Trophoblast cell (in vitro differentiated cells and primary cell): ENCODE measurements around the gene C20orf204.

Experiments
- DNase-seq, 2 donors: peaks; one replicate each; pipeline ENCODE4 v3.0.0-alpha.2; 2016
- H2AFZ ChIP-seq: 2 replicates; pipeline ENCODE4 v1.6.1; 2013; ENCODE audit warnings: low read length, moderate library complexity, mild to moderate bottlenecking; ENCODE audit not compliant: insufficient read depth, poor library complexity
- H2AK5ac ChIP-seq: 2 replicates; pipeline ENCODE4 v1.6.1; 2013; ENCODE audit warnings: mild to moderate bottlenecking, low read length
- H2BK120ac ChIP-seq: 2 replicates; pipeline ENCODE4 v1.6.1; 2013; ENCODE audit warnings: low read length, mild to moderate bottlenecking, moderate library complexity; ENCODE audit not compliant: insufficient read depth, poor library complexity
- H2BK12ac ChIP-seq: 2 replicates; pipeline ENCODE4 v1.6.1; 2013; ENCODE audit warnings: mild to moderate bottlenecking, low read length, moderate library complexity
- H2BK5ac ChIP-seq: 2 replicates; pipeline ENCODE4 v1.6.1; 2013; ENCODE audit warnings: low read length, low read depth, moderate library complexity, mild to moderate bottlenecking; ENCODE audit not compliant: poor library complexity
- H3K14ac ChIP-seq: 2 replicates; pipeline ENCODE4 v1.6.1; 2013; ENCODE audit warnings: mild to moderate bottlenecking, low read length
- H3K18ac ChIP-seq: 2 replicates; pipeline ENCODE4 v1.6.1; 2013; ENCODE audit warnings: mild to moderate bottlenecking, low read length
- H3K23ac ChIP-seq: 2 replicates; pipeline ENCODE4 v1.6.1; 2013; ENCODE audit warnings: low read length
- H3K27ac ChIP-seq: 2 replicates; pipeline ENCODE4 v1.5.1; 2013; ENCODE audit warnings: low read depth, mild to moderate bottlenecking, inconsistent platforms, low read length, moderate library complexity
- H3K27me3 ChIP-seq: 2 replicates; pipeline ENCODE4 v1.6.1; 2013; ENCODE audit warnings: inconsistent platforms, mild to moderate bottlenecking, low read length, moderate library complexity; ENCODE audit not compliant: insufficient read depth
- H3K36me3 ChIP-seq, 2 experiments: 1 replicate in 1 of 2; 2 replicates in 1 of 2; pipeline ENCODE4 v1.6.1; 2013; ENCODE audit warnings: low read length in 2 of 2, mild to moderate bottlenecking in 2 of 2, moderate library complexity in 1 of 2; ENCODE audit not compliant: insufficient read depth in 2 of 2, control insufficient read depth in 1 of 2
- H3K4ac ChIP-seq: 2 replicates; pipeline ENCODE4 v1.6.1; 2013; ENCODE audit warnings: low read depth, mild to moderate bottlenecking, low read length, moderate library complexity
- H3K4me1 ChIP-seq, 2 experiments: 1 replicate in 1 of 2; 2 replicates in 1 of 2; pipeline ENCODE4 v1.6.1; 2013; ENCODE audit warnings: low read length in 2 of 2, mild to moderate bottlenecking in 2 of 2, moderate library complexity in 1 of 2; ENCODE audit not compliant: insufficient read depth in 2 of 2, control insufficient read depth in 1 of 2
- H3K4me2 ChIP-seq: 2 replicates; pipeline ENCODE4 v1.6.1; 2013; ENCODE audit warnings: inconsistent platforms, mild to moderate bottlenecking, low read length, moderate library complexity
- H3K4me3 ChIP-seq: 2 replicates; pipeline ENCODE4 v1.5.1; 2013; ENCODE audit warnings: mild to moderate bottlenecking, low read depth, low read length, inconsistent platforms
- H3K79me1 ChIP-seq: one replicate; pipeline ENCODE4 v1.6.1; 2013; ENCODE audit warnings: low read length
- H3K79me2 ChIP-seq: 2 replicates; pipeline ENCODE4 v1.6.1; 2013; ENCODE audit warnings: low read length, mild to moderate bottlenecking; ENCODE audit not compliant: control insufficient read depth, insufficient read depth, poor library complexity
- H3K9ac ChIP-seq: 2 replicates; pipeline ENCODE4 v1.6.1; 2013; ENCODE audit warnings: mild to moderate bottlenecking, low read length
- H3K9me3 ChIP-seq: 2 replicates; pipeline ENCODE4 v1.6.1; 2013; ENCODE audit warnings: low read depth, mild to moderate bottlenecking, control low read depth, inconsistent platforms, low read length; ENCODE audit not compliant: insufficient read depth
- H4K12ac ChIP-seq: 2 replicates; pipeline ENCODE4 v1.6.1; 2013; ENCODE audit warnings: low read depth, mild to moderate bottlenecking, low read length, moderate library complexity
- H4K8ac ChIP-seq: 2 replicates; pipeline ENCODE4 v1.6.1; 2013; ENCODE audit warnings: low read depth, mild to moderate bottlenecking, low read length, moderate library complexity
- H4K91ac ChIP-seq: one replicate; pipeline ENCODE4 v1.6.1; 2013; ENCODE audit warnings: low read depth, mild to moderate bottlenecking, low read length, moderate library complexity
- WGBS: extraction: QIAGEN DNeasy Blood & Tissue Kit; methylation state at CpG from one replicate; pipeline ENCODE4 v1.1.7; 2013; ENCODE audit warnings: missing lambda C conversion rate; ENCODE audit not compliant: insufficient read length, insufficient coverage; ENCODE audit errors: extremely low coverage; 5-methylcytosine and 5-hydroxymethylcytosine counted together

Gene C20orf204

DNA sequence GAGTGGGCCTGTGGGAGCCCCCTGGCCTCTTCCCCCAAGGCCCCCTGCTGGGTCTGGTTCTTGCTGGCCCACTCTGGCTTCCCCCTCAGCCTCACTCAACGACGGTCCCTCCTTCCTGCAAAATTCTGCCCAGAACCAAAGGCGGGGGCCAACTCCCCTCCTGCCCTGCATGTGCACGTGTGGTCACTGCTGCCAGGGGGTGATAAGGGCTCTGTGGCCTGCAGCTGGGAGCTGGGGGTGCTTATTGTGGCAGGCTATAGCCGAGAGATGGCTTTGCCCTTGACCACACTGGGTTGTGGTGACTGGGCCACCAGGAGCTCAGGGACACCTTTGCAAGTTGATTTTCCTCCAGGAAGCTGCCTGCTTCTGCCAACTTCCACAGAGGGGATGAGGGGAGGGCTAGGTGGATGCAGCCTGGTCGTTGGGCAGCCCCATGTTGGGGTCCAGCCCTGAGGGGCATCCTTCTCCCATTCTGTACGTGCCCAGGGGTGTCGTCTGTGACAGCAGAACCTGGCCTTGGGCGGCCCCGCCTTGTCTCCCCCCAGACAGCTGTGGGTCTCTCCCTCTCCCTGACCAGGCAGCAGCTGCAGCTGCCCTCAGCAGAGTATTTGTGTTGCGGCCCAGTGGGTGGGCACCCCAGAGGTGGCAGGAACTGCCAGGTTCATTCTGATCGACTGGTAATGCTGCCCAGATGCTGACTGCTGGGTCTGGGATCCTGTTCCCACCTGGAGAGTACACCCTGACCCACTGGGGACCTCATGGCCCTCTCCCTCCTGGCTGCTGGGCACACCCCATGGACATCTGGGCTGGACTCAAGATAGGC lies 32.6 kb downstream of the C20orf204 start:
- Histone ChIP-seq H2AK5ac (no peak overlapping the region), H3K14ac (no peak overlapping the region), H2BK120ac (no peak overlapping the region), H2BK12ac (no peak overlapping the region), H3K4me2 (no peak overlapping the region), H3K4me1 (peaks cover 8 to 11% of the 10 kb centered on the region in 2 experiments), H3K9ac (no peak overlapping the region), H3K4ac (no peak overlapping the region), H3K4me3 (no peak overlapping the region), H3K9me3 (no peaks in the 10 kb centered on the region), H4K91ac (no peak overlapping the region), H3K79me2 (peaks cover 3% of the 10 kb centered on the region), H3K23ac (no peak overlapping the region), H2AFZ (no peak overlapping the region), H3K18ac (no peak overlapping the region), H3K27ac (no peak overlapping the region), H4K12ac (no peak overlapping the region), H4K8ac (no peak overlapping the region), H3K36me3 (peaks cover 9 to 17% of the 10 kb centered on the region in 2 experiments), H2BK5ac (no peak overlapping the region), H3K79me1 (peaks cover 2% of the 10 kb centered on the region), H3K27me3 (no peaks in the 10 kb centered on the region)
- no peak for DNase-seq
- no CpG with 5 or more reads among the region's 12 CpGs for WGBS

DNA sequence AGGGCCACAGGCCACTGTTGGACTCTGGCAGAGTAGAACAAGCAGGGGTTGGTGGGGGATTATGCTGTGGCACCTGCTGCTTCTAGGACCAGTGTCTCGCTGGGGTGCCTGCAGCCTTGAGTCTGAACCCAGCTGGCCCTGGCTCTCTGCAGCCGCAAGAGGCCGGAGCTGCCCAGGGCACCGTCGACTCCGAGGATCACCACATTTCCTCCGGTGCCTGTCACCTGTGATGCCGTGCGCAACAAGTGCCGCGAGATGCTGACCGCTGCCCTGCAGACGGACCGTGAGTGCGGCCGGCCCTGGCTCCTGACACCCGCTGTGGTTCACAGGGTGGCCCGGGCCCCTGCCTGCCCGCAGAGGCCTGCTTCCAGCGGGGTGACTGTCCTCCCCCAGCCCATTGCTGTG lies 33.2 kb downstream of the C20orf204 start:
- H4K91ac ChIP-seq, result no peak overlapping the region
- peaks cover 3 to 5% of the 10 kb centered on the region in 2 experiments for H3K4me1 ChIP-seq
- H3K4ac ChIP-seq, result no peak overlapping the region

DNA sequence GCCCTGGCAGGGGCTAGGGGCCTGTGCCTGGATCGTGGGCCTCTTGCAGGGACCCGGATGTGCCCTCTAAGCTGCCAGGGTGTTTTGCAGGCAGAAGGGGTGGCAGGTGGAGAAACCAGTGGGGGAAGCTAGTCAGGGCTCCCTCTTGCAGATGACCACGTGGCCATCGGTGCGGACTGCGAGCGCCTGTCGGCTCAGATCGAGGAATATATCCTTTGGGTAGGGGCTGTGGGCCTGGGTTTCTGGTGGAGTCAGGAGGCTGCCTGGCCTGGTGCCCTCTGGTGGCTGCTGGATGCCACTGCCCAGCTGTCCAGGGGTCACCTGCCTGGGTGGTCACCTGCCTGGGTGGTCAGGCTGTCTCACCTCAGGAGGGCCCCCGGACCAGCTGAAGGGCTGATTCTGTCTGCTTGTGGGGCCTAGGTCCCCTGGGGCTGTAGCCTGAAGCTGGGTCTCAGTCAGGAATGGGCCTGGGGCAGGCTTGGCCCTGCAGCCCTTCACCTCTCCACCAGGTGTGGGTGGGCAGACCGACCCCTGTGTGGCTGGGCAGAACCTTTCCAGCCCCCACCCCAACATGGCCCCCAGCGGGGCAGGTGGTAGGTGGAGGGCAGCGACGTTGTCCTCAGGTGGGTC lies 33.7 kb downstream of the C20orf204 start:
- Histone ChIP-seq H3K27ac (no peak overlapping the region), H4K12ac (no peak overlapping the region)
- no CpG with 5 or more reads among the region's 14 CpGs for WGBS

More for the DNA sequence above, 33.2 kb downstream of the C20orf204 start:
- Histone ChIP-seq H2AFZ (no peak overlapping the region), H2BK120ac (no peak overlapping the region), H4K8ac (no peak overlapping the region), H3K18ac (no peak overlapping the region), H3K4me3 (no peak overlapping the region), H2BK12ac (no peak overlapping the region), H3K36me3 (peaks cover 15 to 23% of the 10 kb centered on the region in 2 experiments), H3K27me3 (no peaks in the 10 kb centered on the region), H3K14ac (no peak overlapping the region), H3K27ac (no peak overlapping the region), H3K23ac (no peak overlapping the region), H2AK5ac (no peak overlapping the region), H4K12ac (no peak overlapping the region), H2BK5ac (no peak overlapping the region), H3K79me2 (no peaks in the 10 kb centered on the region), H3K4me2 (no peak overlapping the region), H3K79me1 (no peaks in the 10 kb centered on the region), H3K9me3 (no peaks in the 10 kb centered on the region), H3K9ac (no peak overlapping the region)
- no CpG with 5 or more reads among the region's 20 CpGs for WGBS
- no peak for DNase-seq

DNA sequence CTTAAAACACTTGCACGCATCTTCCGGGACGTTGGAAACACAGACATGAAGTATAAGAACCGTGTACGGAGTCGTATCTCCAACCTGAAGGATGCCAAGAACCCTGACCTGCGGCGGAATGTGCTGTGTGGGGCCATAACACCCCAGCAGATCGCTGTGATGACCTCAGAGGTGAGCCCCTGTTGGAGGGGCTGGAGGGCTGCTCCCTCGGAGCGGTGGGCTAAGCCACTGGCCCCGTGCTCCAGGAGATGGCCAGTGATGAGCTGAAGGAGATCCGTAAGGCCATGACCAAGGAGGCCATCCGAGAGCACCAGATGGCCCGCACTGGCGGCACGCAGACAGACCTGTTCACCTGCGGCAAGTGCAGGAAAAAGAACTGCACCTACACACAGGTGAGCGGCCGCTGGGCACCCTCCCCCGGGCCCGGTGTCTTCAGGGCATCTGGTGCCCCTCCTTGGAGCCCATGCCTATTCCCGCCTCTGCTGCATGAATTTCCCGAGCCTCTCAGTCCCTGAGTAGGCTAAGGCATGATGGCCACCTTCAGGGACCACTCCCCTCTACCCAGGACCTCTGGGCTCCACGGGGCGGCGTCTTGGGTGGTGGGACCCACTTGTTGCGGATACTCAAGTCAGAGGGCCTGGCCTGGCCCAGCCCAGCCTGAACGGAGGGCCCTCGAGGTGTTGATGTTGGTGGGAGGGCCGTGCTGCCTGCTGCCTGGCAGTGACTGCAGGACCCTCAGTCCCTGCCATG lies 34.4 kb downstream of the C20orf204 start:
- H4K12ac ChIP-seq, result no peak overlapping the region
- H4K8ac ChIP-seq, result no peak overlapping the region
- H3K23ac ChIP-seq, result no peak overlapping the region
- no peak overlapping the region for H2AK5ac ChIP-seq
- no peak overlapping the region for H2BK120ac ChIP-seq
- no peak overlapping the region for H3K4ac ChIP-seq
- H3K4me1 ChIP-seq, result peaks cover 3% of the 10 kb centered on the region in 2 experiments
- no peaks in the 10 kb centered on the region for H3K27me3 ChIP-seq
- H3K14ac ChIP-seq, result no peak overlapping the region
- no peak overlapping the region for H2BK5ac ChIP-seq
- WGBS, result no CpG with 5 or more reads among the region's 31 CpGs
- no peak overlapping the region for H3K18ac ChIP-seq
- no peak overlapping the region for H3K9ac ChIP-seq
- no peaks in the 10 kb centered on the region for H3K79me2 ChIP-seq
- H3K9me3 ChIP-seq, result no peaks in the 10 kb centered on the region
- no peak overlapping the region for H3K4me3 ChIP-seq
- no peak for DNase-seq
- no peak overlapping the region for H4K91ac ChIP-seq
- H3K4me2 ChIP-seq, result no peak overlapping the region
- H2BK12ac ChIP-seq, result no peak overlapping the region
- no peak overlapping the region for H2AFZ ChIP-seq
- peaks cover 21 to 32% of the 10 kb centered on the region in 2 experiments for H3K36me3 ChIP-seq
- no peak overlapping the region for H3K27ac ChIP-seq
- H3K79me1 ChIP-seq, result no peaks in the 10 kb centered on the region

More for the DNA sequence above, 33.7 kb downstream of the C20orf204 start:
- Histone ChIP-seq H3K9me3 (no peaks in the 10 kb centered on the region), H3K4ac (no peak overlapping the region), H3K27me3 (no peaks in the 10 kb centered on the region), H3K18ac (no peak overlapping the region), H3K79me2 (no peaks in the 10 kb centered on the region), H2BK5ac (no peak overlapping the region), H2BK120ac (no peak overlapping the region), H4K8ac (no peak overlapping the region), H2AK5ac (no peak overlapping the region), H2AFZ (no peak overlapping the region), H3K79me1 (no peaks in the 10 kb centered on the region), H3K9ac (no peak overlapping the region), H3K4me1 (peaks cover 3% of the 10 kb centered on the region in 2 experiments), H3K4me3 (no peak overlapping the region), H3K4me2 (no peak overlapping the region), H3K14ac (no peak overlapping the region), H3K23ac (no peak overlapping the region), H4K91ac (no peak overlapping the region), H2BK12ac (no peak overlapping the region), H3K36me3 (peaks cover 20 to 28% of the 10 kb centered on the region in 2 experiments)
- peak in 1 of 2 donors; percentile 39 for DNase-seq
